Esophagus squamous epithelium (tissue), 4 donors: Measurements from ENCODE around the gene KRI1.
"Not testable (repeated sequence)": the region's sequence is repeated elsewhere in the genome, so short reads cannot be mapped to it uniquely, and the experiment has no call there.

ENCODE experiments used
- CTCF ChIP-seq, 6 experiments: fragments of 450-650 bp in 4 of 6; fragments of 200-600 bp in 2 of 6; sonication (generic) in 2 of 6; IDR thresholded peaks; one replicate each; pipeline ENCODE4 v1.5.1; 2016 to 2019; ENCODE audit warnings: antibody characterized with exemption in 6 of 6, mild to moderate bottlenecking in 4 of 6, moderate library complexity in 4 of 6
- POLR2A ChIP-seq, 4 donors: fragments of 450-650 bp; IDR thresholded peaks; one replicate each; pipeline ENCODE4 v1.6.1; 2017; ENCODE audit warnings: antibody characterized with exemption in 4 of 4, mild to moderate bottlenecking in 4 of 4, moderate library complexity in 3 of 4

DNA sequence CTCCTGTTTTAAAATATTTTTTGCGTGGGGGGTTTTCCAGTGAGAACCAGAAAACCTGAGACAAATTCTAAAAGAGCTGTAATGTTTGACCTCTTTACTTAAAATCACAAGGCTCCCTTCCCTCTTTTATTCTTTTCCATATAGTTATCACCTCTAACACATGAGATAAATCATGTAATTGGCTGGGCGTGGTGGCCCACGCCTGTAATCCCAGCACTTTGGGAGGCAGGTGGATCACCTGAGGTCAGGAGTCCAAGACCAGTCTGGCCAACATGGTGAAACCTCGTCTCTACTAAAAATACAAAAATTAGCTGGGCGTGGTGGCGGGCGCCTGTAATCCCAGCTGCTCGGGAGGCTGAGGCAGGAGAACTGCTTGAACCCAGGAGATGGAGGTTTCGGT, 14.8 kb downstream of the KRI1 start:
- not testable (repeated sequence) for TF ChIP-seq POLR2A, CTCF (IDR thresholded peaks at IDR 0.05)
